ENCODE data around the gene ASZ1.

DNA sequence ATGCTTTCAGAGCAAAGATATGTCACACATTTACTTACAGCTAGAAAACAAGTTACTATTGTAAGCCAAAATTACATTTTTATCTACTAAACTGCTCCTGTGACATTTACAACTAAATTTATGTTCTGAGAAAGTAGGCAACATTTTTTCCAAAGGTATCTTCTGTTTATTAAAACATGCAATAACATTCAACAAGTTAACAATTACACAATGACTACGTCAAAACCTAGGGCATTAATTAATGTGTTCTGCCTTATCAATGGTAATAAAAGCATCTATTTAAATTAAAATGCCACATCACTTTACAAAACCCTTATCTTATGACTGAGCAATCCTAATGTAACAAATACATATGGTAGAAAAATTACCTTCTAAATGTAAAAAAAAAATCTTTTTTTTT, 14.9 kb downstream of the ASZ1 start:
- TF ChIP-seq, protein P1, sequence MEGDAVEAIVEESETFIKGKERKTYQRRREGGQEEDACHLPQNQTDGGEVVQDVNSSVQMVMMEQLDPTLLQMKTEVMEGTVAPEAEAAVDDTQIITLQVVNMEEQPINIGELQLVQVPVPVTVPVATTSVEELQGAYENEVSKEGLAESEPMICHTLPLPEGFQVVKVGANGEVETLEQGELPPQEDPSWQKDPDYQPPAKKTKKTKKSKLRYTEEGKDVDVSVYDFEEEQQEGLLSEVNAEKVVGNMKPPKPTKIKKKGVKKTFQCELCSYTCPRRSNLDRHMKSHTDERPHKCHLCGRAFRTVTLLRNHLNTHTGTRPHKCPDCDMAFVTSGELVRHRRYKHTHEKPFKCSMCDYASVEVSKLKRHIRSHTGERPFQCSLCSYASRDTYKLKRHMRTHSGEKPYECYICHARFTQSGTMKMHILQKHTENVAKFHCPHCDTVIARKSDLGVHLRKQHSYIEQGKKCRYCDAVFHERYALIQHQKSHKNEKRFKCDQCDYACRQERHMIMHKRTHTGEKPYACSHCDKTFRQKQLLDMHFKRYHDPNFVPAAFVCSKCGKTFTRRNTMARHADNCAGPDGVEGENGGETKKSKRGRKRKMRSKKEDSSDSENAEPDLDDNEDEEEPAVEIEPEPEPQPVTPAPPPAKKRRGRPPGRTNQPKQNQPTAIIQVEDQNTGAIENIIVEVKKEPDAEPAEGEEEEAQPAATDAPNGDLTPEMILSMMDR (IDR thresholded peaks at IDR 0.05) = no peak
- TF ChIP-seq POLR2A (IDR thresholded peaks at IDR 0.05) (no peak), POLR2AphosphoS5 (IDR thresholded peaks at IDR 0.05; ENCODE audit: insufficient read depth in 1 of 2, low read depth in 1 of 2) (no peak)

All from vagina (tissue), 2 donors.